GM19239 (cell line): Measurements from ENCODE around the gene MAP2K7.
"Not testable (repeated sequence)": the region's sequence is repeated elsewhere in the genome, so short reads cannot be mapped to it uniquely, and the experiment has no call there.

Source experiments
- DNase-seq: peaks from one replicate; pipeline ENCODE4 v3.0.0; 2011; ENCODE audit warnings: low spot score; ENCODE audit not compliant: insufficient read length
- FAIRE-seq: peaks from 2 replicates; lab custom pipeline; 2011; peaks lifted over from hg19 to GRCh38; lab: Jason Lieb, UNC

The MAP2K7 gene

GRCh38 chr19:7953060-7953459, 49.4 kb downstream of the MAP2K7 start:
- FAIRE-seq = no peak
- no peak for DNase-seq

GRCh38 chr19:7953576-7953975, 49.9 kb downstream of the MAP2K7 start:
- DNase-seq = no peak
- no peak for FAIRE-seq

GRCh38 chr19:7955696-7956095, 52.0 kb downstream of the MAP2K7 start:
- DNase-seq = no peak
- no peak for FAIRE-seq

- no peak for DNase-seq
- FAIRE-seq = no peak
These were observed 55.5 kb downstream of the MAP2K7 start for GRCh38 chr19:7959211-7959610.

- not testable (repeated sequence) for FAIRE-seq, DNase-seq
These were observed 57.4 kb downstream of the MAP2K7 start for GRCh38 chr19:7961082-7961481.

- FAIRE-seq = no peak
- DNase-seq = no peak
These were observed 58.4 kb downstream of the MAP2K7 start for GRCh38 chr19:7961920-7962626.

- FAIRE-seq (no peak), DNase-seq (no peak)
These were observed 59.1 kb downstream of the MAP2K7 start for GRCh38 chr19:7962644-7963268.

GRCh38 chr19:7963566-7963965, 59.9 kb downstream of the MAP2K7 start:
- DNase-seq (no peak), FAIRE-seq (no peak)
